ENCODE results near the gene BIRC7.

The BIRC7 gene

DNA sequence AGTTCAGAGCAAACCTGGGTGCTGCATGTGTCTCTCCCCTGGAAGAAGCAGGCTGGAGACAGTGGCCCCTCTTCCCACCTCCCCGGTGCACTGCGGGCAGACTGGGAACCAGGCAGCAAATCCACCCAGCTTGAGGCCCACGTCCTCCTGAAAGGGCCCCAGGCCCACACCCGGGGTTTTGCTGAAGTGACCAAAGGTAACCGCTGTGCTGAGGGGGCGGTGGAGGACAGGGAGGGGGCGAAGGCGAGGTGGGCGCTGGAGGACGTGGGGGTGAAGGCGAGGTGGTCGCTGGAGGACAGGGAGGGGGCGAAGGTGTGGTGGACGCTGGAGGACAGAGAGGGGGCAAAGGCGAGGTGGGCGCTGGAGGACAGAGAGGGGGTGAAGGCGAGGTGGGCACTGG lies 1.8 kb upstream of the BIRC7 start:
- no peak overlapping the region for H3K4me3 ChIP-seq (ENCODE audit: low read depth, low read length)
- no peak for DNase-seq (ENCODE audit: low read depth)
- no peak for TF ChIP-seq CTCF (IDR thresholded peaks at IDR 0.05; ENCODE audit: low read depth, low read length, missing control alignments)

DNA sequence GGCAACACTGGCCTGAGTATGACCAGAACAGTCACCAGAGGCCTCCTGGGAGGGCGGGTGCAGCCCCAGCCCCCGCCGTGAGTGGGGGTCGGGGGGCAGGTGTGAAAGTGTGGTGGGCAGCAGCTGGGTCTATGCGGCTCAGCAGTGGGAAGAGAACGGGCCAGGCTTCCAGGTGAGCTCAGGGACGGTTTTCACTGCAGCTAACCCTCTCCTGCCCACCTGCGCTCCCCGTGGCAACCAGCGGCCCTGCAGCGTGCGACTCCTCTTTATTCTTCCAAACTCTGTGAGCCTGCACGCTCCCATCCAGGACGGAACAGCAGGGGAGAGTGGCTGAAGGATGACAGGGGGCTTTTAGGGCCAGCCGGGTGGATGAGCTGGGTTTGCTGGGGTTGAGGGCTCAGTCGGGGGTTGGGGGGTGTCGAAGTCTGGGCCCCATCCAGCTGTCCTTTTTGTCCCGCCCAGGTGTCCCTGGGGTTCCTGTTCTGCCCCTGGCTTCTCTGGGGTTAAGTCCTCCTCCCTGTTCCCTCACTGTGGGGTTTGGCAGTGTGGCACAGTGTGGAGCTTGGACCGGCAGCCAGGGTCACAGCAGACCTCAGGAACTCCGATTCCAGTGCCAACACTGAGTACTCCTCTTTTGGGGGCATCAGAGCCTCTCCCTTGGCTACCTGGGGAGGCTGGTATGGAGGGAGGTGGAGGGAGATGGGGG lies 859 bp upstream of the BIRC7 start:
- no peak for DNase-seq (ENCODE audit: low read depth)
- TF ChIP-seq CTCF (IDR thresholded peaks at IDR 0.05; ENCODE audit: low read depth, low read length, missing control alignments): peak; percentile 72
- no peak overlapping the region for H3K4me3 ChIP-seq (ENCODE audit: low read depth, low read length)

- H3K4me3 ChIP-seq (ENCODE audit: low read depth, low read length): no peak overlapping the region
- TF ChIP-seq CTCF (IDR thresholded peaks at IDR 0.05; ENCODE audit: low read depth, low read length, missing control alignments): no peak
- no peak for DNase-seq (ENCODE audit: low read depth)
These were observed 572 bp downstream of the BIRC7 start for GRCh38 chr20:63236116-63236837.

DNA sequence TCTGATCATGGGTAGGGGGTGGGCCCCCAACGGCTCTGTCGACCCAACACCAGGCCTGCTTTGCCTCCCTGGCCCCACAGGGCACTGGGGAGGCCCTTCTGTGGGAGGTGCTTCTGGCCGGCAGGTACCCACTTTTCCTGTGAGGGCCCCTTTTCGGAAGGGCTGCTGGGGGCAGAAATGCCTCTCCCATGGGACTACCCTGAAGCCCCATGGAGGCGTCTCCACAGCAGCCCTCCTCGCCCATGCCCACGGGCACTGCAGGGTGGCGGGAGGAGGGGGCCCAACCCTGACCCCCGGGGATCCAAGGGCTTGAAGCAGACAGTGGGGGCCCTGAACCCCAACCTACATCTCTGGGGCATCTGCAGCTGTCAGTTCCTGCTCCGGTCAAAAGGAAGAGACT lies 2.3 kb downstream of the BIRC7 start:
- no peak for TF ChIP-seq CTCF (IDR thresholded peaks at IDR 0.05; ENCODE audit: low read depth, low read length, missing control alignments)
- H3K4me3 ChIP-seq (ENCODE audit: low read depth, low read length): no peak overlapping the region
- DNase-seq (ENCODE audit: low read depth): no peak

GRCh38 chr20:63238514-63239125 lies 2.9 kb downstream of the BIRC7 start:
- TF ChIP-seq CTCF (IDR thresholded peaks at IDR 0.05; ENCODE audit: low read depth, low read length, missing control alignments): no peak
- no peak for DNase-seq (ENCODE audit: low read depth)
- no peak overlapping the region for H3K4me3 ChIP-seq (ENCODE audit: low read depth, low read length)

GRCh38 chr20:63239431-63239830 lies 3.7 kb downstream of the BIRC7 start:
- H3K4me3 ChIP-seq (ENCODE audit: low read depth, low read length): no peak overlapping the region
- TF ChIP-seq CTCF (IDR thresholded peaks at IDR 0.05; ENCODE audit: low read depth, low read length, missing control alignments): no peak
- DNase-seq (ENCODE audit: low read depth): no peak
